Hepatocyte (in vitro differentiated cells): Measurements from ENCODE around the gene NDEL1. TPM values are rescaled to one million over a fixed set of nuclear protein-coding genes. Genes with fewer than 3 reads are reported as not detected.

Experiments
- DNase-seq: peaks from one replicate; pipeline ENCODE4 v3.0.0-alpha.2; 2016; ENCODE audit warnings: low spot score
- H2AFZ ChIP-seq: fragments of 200-600 bp; sonication (generic); 2 replicates; pipeline ENCODE4 v1.6.0; 2016; ENCODE audit warnings: antibody characterized with exemption, mild to moderate bottlenecking
- H3K27ac ChIP-seq: fragments of 200-600 bp; sonication (generic); 2 replicates; pipeline ENCODE4 v1.5.1; 2016; ENCODE audit warnings: mild to moderate bottlenecking
- H3K27me3 ChIP-seq: fragments of 200-600 bp; sonication (generic); 2 replicates; pipeline ENCODE4 v1.6.1; 2016
- H3K36me3 ChIP-seq: fragments of 200-600 bp; sonication (generic); replicated peaks from 2 replicates; pipeline ENCODE4 v1.5.1; 2016; ENCODE audit warnings: low read depth; ENCODE audit not compliant: insufficient read depth
- H3K4me1 ChIP-seq: fragments of 200-600 bp; sonication (generic); 2 replicates; pipeline ENCODE4 v1.5.1; 2016; ENCODE audit warnings: mild to moderate bottlenecking, moderate library complexity; ENCODE audit not compliant: insufficient read depth
- H3K4me2 ChIP-seq: fragments of 200-600 bp; sonication (generic); 2 replicates; pipeline ENCODE4 v1.6.0; 2016
- H3K4me3 ChIP-seq: fragments of 200-600 bp; sonication (generic); 2 replicates; pipeline ENCODE4 v1.5.1; 2016; ENCODE audit warnings: mild to moderate bottlenecking
- H3K79me2 ChIP-seq: fragments of 200-600 bp; sonication (generic); 2 replicates; pipeline ENCODE4 v1.6.0; 2017; ENCODE audit warnings: mild to moderate bottlenecking
- H3K9me2 ChIP-seq: fragments of 200-600 bp; sonication (generic); replicated peaks from 2 replicates; pipeline ENCODE4 v1.6.0; 2017; ENCODE audit warnings: mild to moderate bottlenecking; ENCODE audit not compliant: insufficient read depth
- H3K9me3 ChIP-seq: fragments of 200-600 bp; sonication (generic); 2 replicates; pipeline ENCODE4 v1.5.1; 2016; ENCODE audit warnings: low read depth, mild to moderate bottlenecking
- H4K20me1 ChIP-seq: fragments of 200-600 bp; sonication (generic); 2 replicates; pipeline ENCODE4 v1.6.0; 2016; ENCODE audit warnings: mild to moderate bottlenecking; ENCODE audit not compliant: insufficient read depth, poor library complexity, severe bottlenecking
- CTCF ChIP-seq: fragments of 200-600 bp; sonication (generic); IDR thresholded peaks from 2 replicates; pipeline ENCODE4 v1.5.1; 2016; ENCODE audit warnings: antibody characterized with exemption, mild to moderate bottlenecking; ENCODE audit not compliant: poor library complexity
- EZH2 ChIP-seq: fragments of 200-600 bp; sonication (generic); IDR thresholded peaks from 2 replicates; pipeline ENCODE4 v1.6.1; 2016; ENCODE audit warnings: antibody characterized with exemption, mild to moderate bottlenecking, borderline replicate concordance
- EZH2phosphoT487 ChIP-seq: fragments of 200-600 bp; sonication (generic); IDR thresholded peaks from one replicate; pipeline ENCODE4 v1.6.1; 2018; ENCODE audit warnings: antibody characterized with exemption, mild to moderate bottlenecking, low read depth, moderate library complexity; ENCODE audit not compliant: unreplicated experiment, severe bottlenecking
- WGBS: methylation state at CpG from one replicate; pipeline ENCODE4 v1.1.6; 2016; ENCODE audit warnings: low lambda C conversion rate; ENCODE audit errors: missing lambda C conversion rate; 5-methylcytosine and 5-hydroxymethylcytosine counted together
- polyA plus RNA-seq: library from polyadenylated mRNA; unstranded; fragments of >200 nt; fragmentation: Nextera tagmentation; extraction: Ambion mirVana; gene quantifications from 2 replicates; pipeline ENCODE4 v1.2.1, GENCODE V29; 2016
- total RNA-seq: library from RNA; depleted of rRNA; stranded (reverse); fragments of >200 nt; gene quantifications from 2 replicates; pipeline ENCODE4 v1.2.3, GENCODE V29; 2014

Gene NDEL1
- total and polyA plus RNA-seq, 2 experiments from 2014 or later: 46.1 to 66.3 TPM

- Histone ChIP-seq H3K27me3 (no peaks in the 10 kb centered on the region), H3K79me2 (no peaks in the 10 kb centered on the region), H2AFZ (no peak overlapping the region), H3K36me3 (no peaks in the 10 kb centered on the region), H3K9me2 (no peaks in the 10 kb centered on the region), H3K4me1 (no peaks in the 10 kb centered on the region), H3K4me2 (no peak overlapping the region), H3K9me3 (no peaks in the 10 kb centered on the region), H4K20me1 (no peaks in the 10 kb centered on the region), H3K4me3 (no peak overlapping the region), H3K27ac (no peak overlapping the region)
- TF ChIP-seq EZH2 (no peak), EZH2phosphoT487 (no peak), CTCF (no peak)
- 95% methylated on average over 6 of the region's 6 CpGs for WGBS
- no peak for DNase-seq
Measured at GRCh38 chr17:8502126-8502525, 66.4 kb downstream of the NDEL1 start.

GRCh38 chr17:8503368-8503767, 67.7 kb downstream of the NDEL1 start:
- Histone ChIP-seq H3K4me2 (no peak overlapping the region), H4K20me1 (no peaks in the 10 kb centered on the region), H3K27me3 (no peaks in the 10 kb centered on the region), H3K79me2 (no peaks in the 10 kb centered on the region), H3K4me3 (no peak overlapping the region), H3K9me3 (no peaks in the 10 kb centered on the region), H3K27ac (no peak overlapping the region), H3K4me1 (no peaks in the 10 kb centered on the region), H3K9me2 (no peaks in the 10 kb centered on the region), H3K36me3 (no peaks in the 10 kb centered on the region), H2AFZ (no peak overlapping the region)
- no peak for DNase-seq
- TF ChIP-seq CTCF: no peak
- TF ChIP-seq EZH2: no peak
- TF ChIP-seq EZH2phosphoT487: no peak
- 88% methylated on average over 6 of the region's 6 CpGs for WGBS

DNA sequence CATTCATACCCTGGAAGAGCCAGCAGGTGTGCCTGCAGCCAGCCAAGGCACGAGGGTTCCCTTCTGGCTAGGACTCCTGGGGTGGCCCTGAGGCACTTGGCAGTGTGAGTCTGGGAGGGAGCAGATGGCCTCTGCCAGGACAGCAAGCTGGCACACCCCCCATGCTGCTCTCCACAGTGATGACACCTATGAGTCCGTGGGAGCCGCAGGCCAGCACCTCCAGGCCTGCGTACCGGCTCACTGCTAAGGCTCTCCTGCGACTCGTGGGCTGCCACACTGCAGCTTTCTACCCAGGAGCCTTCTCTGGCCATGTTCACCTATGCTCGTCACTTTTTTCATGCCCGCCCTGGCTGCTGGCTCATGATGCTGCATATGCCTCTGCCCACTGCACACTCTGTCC, 68.1 kb downstream of the NDEL1 start:
- H3K9me3 ChIP-seq: no peaks in the 10 kb centered on the region
- no peak overlapping the region for H2AFZ ChIP-seq
- H3K27me3 ChIP-seq: no peaks in the 10 kb centered on the region
- WGBS: 96% methylated on average over 9 of the region's 9 CpGs
- no peak overlapping the region for H3K4me3 ChIP-seq
- no peak for TF ChIP-seq EZH2phosphoT487
- TF ChIP-seq CTCF: no peak
- TF ChIP-seq EZH2: no peak
- H4K20me1 ChIP-seq: no peaks in the 10 kb centered on the region
- H3K4me2 ChIP-seq: no peak overlapping the region
- no peak overlapping the region for H3K27ac ChIP-seq
- DNase-seq: no peak
- no peaks in the 10 kb centered on the region for H3K4me1 ChIP-seq
- no peaks in the 10 kb centered on the region for H3K36me3 ChIP-seq
- no peaks in the 10 kb centered on the region for H3K79me2 ChIP-seq
- H3K9me2 ChIP-seq: no peaks in the 10 kb centered on the region
